ENCODE data around the gene CHL1.

Gene CHL1

GRCh38 chr3:196311-197148 lies at the start of gene CHL1:
Gene CHL1 (plus strand): TSS chr3:196763. CDS start chr3:319777, 123,014 bp downstream.
- no peak for DNase-seq (ENCODE audit: low spot score)

GRCh38 chr3:151614-152189 lies 44.9 kb upstream of the CHL1 start:
- no peak for DNase-seq (ENCODE audit: low spot score)

GRCh38 chr3:159974-160373 lies 36.6 kb upstream of the CHL1 start:
- DNase-seq (ENCODE audit: low spot score) = no peak

- DNase-seq (ENCODE audit: low spot score) = no peak
Measured at GRCh38 chr3:166071-166470, 30.5 kb upstream of the CHL1 start.

- DNase-seq (ENCODE audit: low spot score) = no peak
Measured at GRCh38 chr3:166799-167198, 29.8 kb upstream of the CHL1 start.

- DNase-seq (ENCODE audit: low spot score) = no peak
Measured at GRCh38 chr3:173886-174285, 22.7 kb upstream of the CHL1 start.

GRCh38 chr3:184976-185375 lies 11.6 kb upstream of the CHL1 start:
- DNase-seq (ENCODE audit: low spot score) = no peak

GRCh38 chr3:192215-192929 lies 4.2 kb upstream of the CHL1 start:
- no peak for DNase-seq (ENCODE audit: low spot score)

GRCh38 chr3:194001-194400 lies 2.6 kb upstream of the CHL1 start:
- no peak for DNase-seq (ENCODE audit: low spot score)

GRCh38 chr3:194421-194820 lies 2.1 kb upstream of the CHL1 start:
- DNase-seq (ENCODE audit: low spot score) = no peak

- DNase-seq (ENCODE audit: low spot score) = no peak
Measured at GRCh38 chr3:195666-196065, 897 bp upstream of the CHL1 start.

GRCh38 chr3:197149-197827 lies 725 bp downstream of the CHL1 start:
- DNase-seq (ENCODE audit: low spot score) = no peak

GRCh38 chr3:197828-198491 lies 1.4 kb downstream of the CHL1 start:
- no peak for DNase-seq (ENCODE audit: low spot score)

- no peak for DNase-seq (ENCODE audit: low spot score)
Measured at GRCh38 chr3:199835-200234, 3.3 kb downstream of the CHL1 start.

GRCh38 chr3:200758-201325 lies 4.3 kb downstream of the CHL1 start:
- DNase-seq (ENCODE audit: low spot score) = no peak

- no peak for DNase-seq (ENCODE audit: low spot score)
Measured at GRCh38 chr3:204102-204501, 7.5 kb downstream of the CHL1 start.

GRCh38 chr3:207973-208372 lies 11.4 kb downstream of the CHL1 start:
- no peak for DNase-seq (ENCODE audit: low spot score)

GRCh38 chr3:210669-211068 lies 14.1 kb downstream of the CHL1 start:
- no peak for DNase-seq (ENCODE audit: low spot score)

GRCh38 chr3:212432-212831 lies 15.9 kb downstream of the CHL1 start:
- no peak for DNase-seq (ENCODE audit: low spot score)

- no peak for DNase-seq (ENCODE audit: low spot score)
Measured at GRCh38 chr3:217099-217813, 20.7 kb downstream of the CHL1 start.

GRCh38 chr3:217948-218347 lies 21.4 kb downstream of the CHL1 start:
- no peak for DNase-seq (ENCODE audit: low spot score)
